HepG2 (cell line): Measurements from ENCODE around the gene AMBRA1. TPM values are rescaled to one million over a fixed set of nuclear protein-coding genes. Genes with fewer than 3 reads are reported as not detected.

Experiments used
- ATF2 ChIP-seq: sonication (generic); formaldehyde crosslinking; IDR thresholded peaks from 2 replicates; pipeline ENCODE4 v1.4.0; 2020; ENCODE audit warnings: missing genetic modification reagents
- ATF3 ChIP-seq: sonication (generic); formaldehyde crosslinking; IDR thresholded peaks from 2 replicates; pipeline ENCODE4 v1.4.0; 2020; ENCODE audit warnings: missing genetic modification reagents
- ELF3 ChIP-seq: IDR thresholded peaks from 2 replicates; pipeline ENCODE4 v1.6.1; 2016; ENCODE audit warnings: missing genetic modification reagents, missing compliant biosample characterization
- FOXO4 ChIP-seq: sonication (generic); formaldehyde crosslinking; conservative IDR thresholded peaks from 2 replicates; pipeline ENCODE4 v1.8.1; 2023; ENCODE audit warnings: missing genetic modification reagents
- JDP2 ChIP-seq: sonication (generic); formaldehyde crosslinking; IDR thresholded peaks from 2 replicates; pipeline ENCODE4 v1.8.1; 2022; ENCODE audit warnings: missing genetic modification reagents, borderline replicate concordance
- KDM4B ChIP-seq: sonication (generic); formaldehyde crosslinking; IDR thresholded peaks from 2 replicates; pipeline ENCODE4 v1.4.0; 2020; ENCODE audit warnings: missing genetic modification reagents
- PATZ1 ChIP-seq: sonication (generic); formaldehyde crosslinking; IDR thresholded peaks from 2 replicates; pipeline ENCODE4 v1.4.0; 2020; ENCODE audit warnings: missing genetic modification reagents
- PHB2 ChIP-seq: fragments of 450-650 bp; IDR thresholded peaks from 2 replicates; pipeline ENCODE4 v1.6.1; 2018; ENCODE audit not compliant: partially characterized antibody
- PHF5A ChIP-seq: IDR thresholded peaks from one replicate; pipeline ENCODE4 v1.6.1; 2018; ENCODE audit warnings: low read depth, missing genetic modification reagents; ENCODE audit not compliant: unreplicated experiment
- SNAI1 ChIP-seq: sonication (generic); formaldehyde crosslinking; IDR thresholded peaks from 2 replicates; pipeline ENCODE4 v1.5.0; 2020; ENCODE audit warnings: mild to moderate bottlenecking, missing genetic modification reagents, borderline replicate concordance
- YY1 ChIP-seq: IDR thresholded peaks from 2 replicates; pipeline ENCODE4 v1.6.1; 2011; ENCODE audit warnings: low read length, low read depth, moderate library complexity, mild to moderate bottlenecking; ENCODE audit not compliant: insufficient read depth, insufficient replicate concordance
- ZNF160 ChIP-seq: sonication (generic); formaldehyde crosslinking; IDR thresholded peaks from 2 replicates; pipeline ENCODE4 v1.8.0; 2022; ENCODE audit warnings: mild to moderate bottlenecking, inconsistent platforms, missing genetic modification reagents
- ZNF280B ChIP-seq: sonication (generic); formaldehyde crosslinking; IDR thresholded peaks from 2 replicates; pipeline ENCODE4 v1.5.0; 2020; ENCODE audit warnings: missing genetic modification reagents, mild to moderate bottlenecking, borderline replicate concordance
- ZNF326 ChIP-seq: sonication (generic); formaldehyde crosslinking; IDR thresholded peaks from 2 replicates; pipeline ENCODE4 v1.4.0; 2020; ENCODE audit warnings: missing genetic modification reagents, borderline replicate concordance
- ZNF7 ChIP-seq: IDR thresholded peaks from 2 replicates; pipeline ENCODE4 v1.6.1; 2016; ENCODE audit warnings: missing biosample characterization, missing genetic modification reagents
- ZNF792 ChIP-seq: IDR thresholded peaks from 2 replicates; pipeline ENCODE4 v1.6.1; 2016
- polyA plus RNA-seq, 8 experiments: library from polyadenylated mRNA; depleted of rRNA in 3 of 8; stranded (reverse) in 7 of 8; unstranded in 1 of 8; fragments of >200 nt; fragmentation: Illumina TruSeq in 4 of 8; extraction: Trizol in 4 of 8; gene quantifications; 2 replicates each; pipeline versions ENCODE4 v1.2.1 to v1.2.3, GENCODE V29; 2011 to 2016; ENCODE audit warnings: low read depth in 4 of 8, missing spikeins in 1 of 8, mixed read lengths in 1 of 8; ENCODE audit not compliant: insufficient read depth in 1 of 8
- total RNA-seq, 5 experiments: library from RNA; depleted of rRNA; stranded (reverse); fragments of >200 nt; fragmentation: Illumina TruSeq; extraction: Trizol; gene quantifications; 2 replicates each; pipeline ENCODE4 v1.2.3, GENCODE V29; 2016; ENCODE audit warnings: low read depth in 1 of 5
- TF ChIP-seq, protein P1 (sequence below): sonication (generic); formaldehyde crosslinking; IDR thresholded peaks from 2 replicates; pipeline ENCODE4 v1.5.1; 2020; ENCODE audit warnings: missing genetic modification reagents, mild to moderate bottlenecking, borderline replicate concordance
- TF ChIP-seq, protein P2 (sequence below): sonication (generic); formaldehyde crosslinking; IDR thresholded peaks from 2 replicates; pipeline ENCODE4 v1.4.0; 2020; ENCODE audit warnings: missing genetic modification reagents

Gene AMBRA1
- total and polyA plus RNA-seq, 2 of the 13 experiments (the other 11 are each of a cell fraction or from before 2014, with no cell fraction given), result 15.7 to 26.0 TPM

GRCh38 chr11:46557684-46558151 is 36.1 kb downstream of the AMBRA1 start (continued):
- TF ChIP-seq ZNF326 (CRISPR knock-in tag) (no peak), YY1 (no peak), FOXO4 (CRISPR knock-in tag) (no peak), PATZ1 (CRISPR knock-in tag) (no peak), PHF5A (CRISPR knock-in tag) (no peak), KDM4B (no peak), ZNF280B (CRISPR knock-in tag) (no peak), ATF2 (CRISPR knock-in tag) (no peak), ZNF792 (CRISPR knock-in tag) (0 out of 2 replicates have a peak, but pooled peaks have one; percentile 52), PHB2 (no peak), JDP2 (CRISPR knock-in tag) (no peak), ZNF7 (CRISPR knock-in tag) (peak; percentile 20; the same call in 1 of the 2 replicates), SNAI1 (no peak), ELF3 (CRISPR knock-in tag) (peak; percentile 49; the same call in 1 of the 2 replicates), ZNF160 (CRISPR knock-in tag) (no peak), ATF3 (no peak)
- TF ChIP-seq, protein P1, sequence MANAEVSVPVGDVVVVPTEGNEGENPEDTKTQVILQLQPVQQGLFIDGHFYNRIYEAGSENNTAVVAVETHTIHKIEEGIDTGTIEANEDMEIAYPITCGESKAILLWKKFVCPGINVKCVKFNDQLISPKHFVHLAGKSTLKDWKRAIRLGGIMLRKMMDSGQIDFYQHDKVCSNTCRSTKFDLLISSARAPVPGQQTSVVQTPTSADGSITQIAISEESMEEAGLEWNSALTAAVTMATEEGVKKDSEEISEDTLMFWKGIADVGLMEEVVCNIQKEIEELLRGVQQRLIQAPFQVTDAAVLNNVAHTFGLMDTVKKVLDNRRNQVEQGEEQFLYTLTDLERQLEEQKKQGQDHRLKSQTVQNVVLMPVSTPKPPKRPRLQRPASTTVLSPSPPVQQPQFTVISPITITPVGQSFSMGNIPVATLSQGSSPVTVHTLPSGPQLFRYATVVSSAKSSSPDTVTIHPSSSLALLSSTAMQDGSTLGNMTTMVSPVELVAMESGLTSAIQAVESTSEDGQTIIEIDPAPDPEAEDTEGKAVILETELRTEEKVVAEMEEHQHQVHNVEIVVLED, result no peak
- TF ChIP-seq, protein P2, sequence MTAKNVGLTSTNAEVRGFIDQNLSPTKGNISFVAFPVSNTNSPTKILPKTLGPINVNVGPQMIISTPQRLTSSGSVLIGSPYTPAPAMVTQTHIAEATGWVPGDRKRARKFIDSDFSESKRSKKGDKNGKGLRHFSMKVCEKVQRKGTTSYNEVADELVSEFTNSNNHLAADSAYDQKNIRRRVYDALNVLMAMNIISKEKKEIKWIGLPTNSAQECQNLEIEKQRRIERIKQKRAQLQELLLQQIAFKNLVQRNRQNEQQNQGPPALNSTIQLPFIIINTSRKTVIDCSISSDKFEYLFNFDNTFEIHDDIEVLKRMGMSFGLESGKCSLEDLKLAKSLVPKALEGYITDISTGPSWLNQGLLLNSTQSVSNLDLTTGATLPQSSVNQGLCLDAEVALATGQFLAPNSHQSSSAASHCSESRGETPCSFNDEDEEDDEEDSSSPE, result 0 out of 2 replicates have a peak, but pooled peaks have one; percentile 17
